ENCODE data around the gene CDKN2B. TPM values are rescaled to one million over a fixed set of nuclear protein-coding genes. Genes with fewer than 3 reads are reported as not detected.

The CDKN2B gene
- total and polyA plus RNA-seq, 2 of the 13 experiments (the other 11 are each of a cell fraction or from before 2014, with no cell fraction given): 1.4 to 1.5 TPM

DNA sequence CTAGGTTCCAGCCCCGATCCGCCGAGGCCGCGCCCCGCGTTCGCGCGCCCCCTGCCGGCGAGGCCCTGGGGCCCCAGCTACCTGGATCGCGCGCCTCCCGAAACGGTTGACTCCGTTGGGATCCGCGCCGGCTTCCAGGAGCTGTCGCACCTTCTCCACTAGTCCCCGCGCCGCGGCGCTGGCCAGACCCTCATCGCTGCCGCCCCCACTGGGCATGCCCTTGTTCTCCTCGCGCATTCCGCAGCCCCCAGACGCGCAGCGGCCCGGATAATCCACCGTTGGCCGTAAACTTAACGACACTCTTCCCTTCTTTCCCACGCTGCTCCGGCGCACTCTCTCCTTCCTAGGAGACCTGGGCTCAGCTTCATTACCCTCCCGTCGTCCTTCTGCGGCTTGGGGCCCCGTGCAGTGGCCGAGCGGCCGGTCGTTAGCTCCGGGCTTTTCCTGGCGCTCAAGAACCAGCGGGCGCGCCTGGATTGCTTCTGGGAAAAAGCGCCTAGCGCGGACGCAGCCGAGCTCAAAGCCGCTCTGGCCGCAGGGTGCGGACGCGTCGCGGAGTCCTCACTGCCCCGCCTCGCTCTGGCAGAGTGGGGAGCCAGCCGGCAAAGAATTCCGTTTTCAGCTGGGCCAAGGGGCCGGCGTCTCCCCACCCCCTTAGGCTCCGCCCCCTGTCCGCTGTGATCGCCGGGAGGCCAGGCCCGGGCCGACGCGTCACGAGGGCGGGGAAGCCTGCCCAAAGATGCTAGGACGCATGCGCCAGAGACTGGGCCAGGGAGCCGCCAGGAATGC lies at the start of gene CDKN2B (continued):
- TF ChIP-seq, protein P1, sequence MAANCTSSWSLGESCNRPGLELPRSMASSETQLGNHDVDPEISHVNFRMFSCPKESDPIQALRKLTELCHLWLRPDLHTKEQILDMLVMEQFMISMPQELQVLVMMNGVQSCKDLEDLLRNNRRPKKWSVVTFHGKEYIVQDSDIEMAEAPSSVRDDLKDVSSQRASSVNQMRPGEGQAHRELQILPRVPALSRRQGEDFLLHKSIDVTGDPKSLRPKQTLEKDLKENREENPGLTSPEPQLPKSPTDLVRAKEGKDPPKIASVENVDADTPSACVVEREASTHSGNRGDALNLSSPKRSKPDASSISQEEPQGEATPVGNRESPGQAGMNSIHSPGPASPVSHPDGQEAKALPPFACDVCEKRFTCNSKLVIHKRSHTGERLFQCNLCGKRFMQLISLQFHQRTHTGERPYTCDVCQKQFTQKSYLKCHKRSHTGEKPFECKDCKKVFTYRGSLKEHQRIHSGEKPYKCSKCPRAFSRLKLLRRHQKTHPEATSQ (CRISPR knock-in tag; IDR thresholded peaks at IDR 0.05; ENCODE audit: borderline replicate concordance): no peak
- TF ChIP-seq TP53 (CRISPR knock-in tag; conservative IDR thresholded peaks at IDR 0.05) (0 out of 2 replicates have a peak, but pooled peaks have one; percentile 32), ATF5 (CRISPR knock-in tag; IDR thresholded peaks at IDR 0.05; ENCODE audit: low read depth) (no peak), ZKSCAN5 (CRISPR knock-in tag; IDR thresholded peaks at IDR 0.05) (no peak), HNRNPUL1 (IDR thresholded peaks at IDR 0.05; ENCODE audit: low read depth, low read length) (no peak), KLF6 (CRISPR knock-in tag; IDR thresholded peaks at IDR 0.05) (no peak; the same call in 1 of the 2 replicates), ZNF335 (CRISPR knock-in tag; IDR thresholded peaks at IDR 0.05) (no peak), NFIB (CRISPR knock-in tag; IDR thresholded peaks at IDR 0.05; ENCODE audit: borderline replicate concordance) (no peak), ZNF574 (CRISPR knock-in tag; IDR thresholded peaks at IDR 0.05) (peak; percentile 22; the same call in 1 of the 2 replicates), EP300 (IDR thresholded peaks at IDR 0.05; ENCODE audit: low read depth in 2 of 2, low read length in 2 of 2) (no peak), EP300 (CRISPR knock-in tag; IDR thresholded peaks at IDR 0.05; ENCODE audit: borderline replicate concordance) (no peak), MED13 (CRISPR knock-in tag; IDR thresholded peaks at IDR 0.05) (no peak), ZFX (CRISPR knock-in tag; IDR thresholded peaks at IDR 0.05; ENCODE audit: low read depth) (peak; percentile 67), ZNF768 (CRISPR knock-in tag; IDR thresholded peaks at IDR 0.05) (no peak; the same call in 1 of the 2 replicates), SP2 (CRISPR knock-in tag; IDR thresholded peaks at IDR 0.05) (no peak), POLR2AphosphoS2 (IDR thresholded peaks at IDR 0.05; ENCODE audit: low read depth, low read length) (no peak), ZBTB8A (CRISPR knock-in tag; IDR thresholded peaks at IDR 0.05; ENCODE audit: borderline replicate concordance, low read depth) (no peak)
- TF ChIP-seq, protein P2, sequence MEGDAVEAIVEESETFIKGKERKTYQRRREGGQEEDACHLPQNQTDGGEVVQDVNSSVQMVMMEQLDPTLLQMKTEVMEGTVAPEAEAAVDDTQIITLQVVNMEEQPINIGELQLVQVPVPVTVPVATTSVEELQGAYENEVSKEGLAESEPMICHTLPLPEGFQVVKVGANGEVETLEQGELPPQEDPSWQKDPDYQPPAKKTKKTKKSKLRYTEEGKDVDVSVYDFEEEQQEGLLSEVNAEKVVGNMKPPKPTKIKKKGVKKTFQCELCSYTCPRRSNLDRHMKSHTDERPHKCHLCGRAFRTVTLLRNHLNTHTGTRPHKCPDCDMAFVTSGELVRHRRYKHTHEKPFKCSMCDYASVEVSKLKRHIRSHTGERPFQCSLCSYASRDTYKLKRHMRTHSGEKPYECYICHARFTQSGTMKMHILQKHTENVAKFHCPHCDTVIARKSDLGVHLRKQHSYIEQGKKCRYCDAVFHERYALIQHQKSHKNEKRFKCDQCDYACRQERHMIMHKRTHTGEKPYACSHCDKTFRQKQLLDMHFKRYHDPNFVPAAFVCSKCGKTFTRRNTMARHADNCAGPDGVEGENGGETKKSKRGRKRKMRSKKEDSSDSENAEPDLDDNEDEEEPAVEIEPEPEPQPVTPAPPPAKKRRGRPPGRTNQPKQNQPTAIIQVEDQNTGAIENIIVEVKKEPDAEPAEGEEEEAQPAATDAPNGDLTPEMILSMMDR (CRISPR knock-in tag; IDR thresholded peaks at IDR 0.05): peak; percentile 90
- TF ChIP-seq, protein P3, sequence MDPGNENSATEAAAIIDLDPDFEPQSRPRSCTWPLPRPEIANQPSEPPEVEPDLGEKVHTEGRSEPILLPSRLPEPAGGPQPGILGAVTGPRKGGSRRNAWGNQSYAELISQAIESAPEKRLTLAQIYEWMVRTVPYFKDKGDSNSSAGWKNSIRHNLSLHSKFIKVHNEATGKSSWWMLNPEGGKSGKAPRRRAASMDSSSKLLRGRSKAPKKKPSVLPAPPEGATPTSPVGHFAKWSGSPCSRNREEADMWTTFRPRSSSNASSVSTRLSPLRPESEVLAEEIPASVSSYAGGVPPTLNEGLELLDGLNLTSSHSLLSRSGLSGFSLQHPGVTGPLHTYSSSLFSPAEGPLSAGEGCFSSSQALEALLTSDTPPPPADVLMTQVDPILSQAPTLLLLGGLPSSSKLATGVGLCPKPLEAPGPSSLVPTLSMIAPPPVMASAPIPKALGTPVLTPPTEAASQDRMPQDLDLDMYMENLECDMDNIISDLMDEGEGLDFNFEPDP (CRISPR knock-in tag; conservative IDR thresholded peaks at IDR 0.05): no peak
- TF ChIP-seq, protein P4, sequence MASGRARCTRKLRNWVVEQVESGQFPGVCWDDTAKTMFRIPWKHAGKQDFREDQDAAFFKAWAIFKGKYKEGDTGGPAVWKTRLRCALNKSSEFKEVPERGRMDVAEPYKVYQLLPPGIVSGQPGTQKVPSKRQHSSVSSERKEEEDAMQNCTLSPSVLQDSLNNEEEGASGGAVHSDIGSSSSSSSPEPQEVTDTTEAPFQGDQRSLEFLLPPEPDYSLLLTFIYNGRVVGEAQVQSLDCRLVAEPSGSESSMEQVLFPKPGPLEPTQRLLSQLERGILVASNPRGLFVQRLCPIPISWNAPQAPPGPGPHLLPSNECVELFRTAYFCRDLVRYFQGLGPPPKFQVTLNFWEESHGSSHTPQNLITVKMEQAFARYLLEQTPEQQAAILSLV (CRISPR knock-in tag; IDR thresholded peaks at IDR 0.05; ENCODE audit: borderline replicate concordance): no peak
